ENCODE data around the gene BACH1.
A peak's percentile ranks its signal among the peaks of the same experiment; 100 is the strongest.
"Not testable (repeated sequence)": the region's sequence is repeated elsewhere in the genome, so short reads cannot be mapped to it uniquely, and the experiment has no call there.

Gene BACH1

DNA sequence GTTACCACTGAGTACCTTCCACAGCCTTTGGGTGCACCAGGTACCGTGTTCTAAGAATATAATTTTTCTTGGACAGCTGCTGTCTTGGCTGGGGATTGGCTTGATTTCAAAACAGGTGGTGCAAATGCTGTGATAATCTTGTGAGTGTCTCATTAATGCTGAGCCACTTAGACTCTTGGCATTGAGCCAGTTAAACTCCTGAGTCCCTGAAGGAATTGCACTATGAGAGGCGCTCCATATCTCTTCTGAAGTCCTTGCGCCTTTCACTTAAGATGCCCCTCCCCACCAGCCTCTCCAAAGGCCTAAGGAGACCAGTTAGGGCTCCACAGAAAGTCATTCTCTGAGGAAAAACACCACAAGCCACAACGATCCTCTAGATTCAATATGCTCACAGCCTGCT, 51.0 kb downstream of the BACH1 start:
- DNase-seq: no peak

DNA sequence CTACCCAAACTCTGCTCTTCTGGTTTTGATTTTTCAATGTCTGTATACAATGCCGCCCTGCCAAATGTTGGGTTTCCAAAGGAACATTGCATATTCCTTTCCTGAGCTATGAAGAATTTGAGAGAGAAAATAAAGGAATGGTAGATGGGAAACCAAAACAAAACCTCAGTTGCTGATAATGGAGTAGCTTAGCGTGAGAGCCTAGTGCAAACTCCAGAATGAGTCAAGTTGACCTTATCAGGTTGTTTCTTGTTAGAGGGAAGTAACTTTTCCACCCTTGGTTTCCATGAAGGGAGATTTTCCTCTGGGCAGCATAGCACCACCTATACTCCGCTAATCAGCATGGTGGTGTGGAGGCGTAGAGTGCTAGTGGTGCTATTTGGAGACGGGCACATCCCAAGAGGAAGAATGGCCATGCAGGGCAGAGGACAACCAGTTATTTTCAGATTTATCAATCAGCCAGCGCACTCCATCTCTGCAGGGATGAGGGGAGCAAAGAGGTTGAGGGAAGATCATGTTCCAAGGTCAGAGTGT, 51.6 kb downstream of the BACH1 start:
- DNase-seq: no peak

DNA sequence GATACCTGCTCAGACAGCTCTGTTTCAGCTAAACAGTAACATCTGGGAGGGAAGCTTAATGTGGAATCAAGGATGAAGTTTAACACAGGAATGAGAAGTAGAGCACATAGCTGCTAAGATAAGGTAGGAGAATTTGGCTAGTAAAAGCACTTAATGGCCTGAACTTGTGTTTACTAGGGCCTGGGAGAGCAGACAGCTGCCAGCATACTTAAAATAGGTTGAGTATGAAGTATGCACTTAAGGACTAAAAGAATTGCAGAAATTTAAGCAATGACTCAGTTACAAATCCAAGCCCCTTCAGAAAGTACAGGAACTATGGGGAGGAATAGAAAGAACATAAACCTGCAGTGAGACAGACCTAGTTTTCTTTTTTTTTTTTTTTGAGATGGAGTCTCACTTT, 53.0 kb downstream of the BACH1 start:
- no peak for DNase-seq

DNA sequence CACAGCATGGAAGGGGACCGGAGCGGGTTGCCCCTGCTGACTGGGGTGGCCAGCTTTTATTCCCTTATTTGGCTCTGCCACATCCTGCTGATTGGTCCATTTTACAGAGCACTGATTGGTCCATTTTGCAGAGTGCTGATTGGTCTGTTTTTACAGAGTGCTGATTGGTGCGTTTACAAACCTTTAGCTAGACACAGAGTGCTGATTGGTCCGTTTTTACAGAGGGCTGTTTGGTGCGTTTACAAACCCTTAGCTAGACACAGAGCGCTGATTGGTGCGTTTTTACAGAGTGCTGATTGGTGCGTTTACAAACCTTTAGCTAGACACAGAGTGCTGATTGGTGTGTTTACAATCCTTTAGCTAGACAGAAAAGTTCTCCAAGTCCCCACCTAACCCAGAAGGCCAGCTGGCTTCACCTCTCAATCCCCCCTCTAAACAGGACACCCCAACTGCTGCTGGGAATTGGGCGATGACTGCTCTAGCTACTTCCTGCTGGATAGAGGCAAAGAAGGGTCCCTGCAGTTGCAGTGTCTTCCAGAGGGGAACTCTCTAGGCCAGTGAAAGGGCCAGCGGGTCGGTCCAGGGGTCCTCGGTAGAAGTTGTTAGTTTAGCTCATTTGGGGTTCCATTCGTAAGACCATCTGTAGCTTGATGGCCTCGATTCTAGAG, 56.5 kb downstream of the BACH1 start:
- not testable (repeated sequence) for DNase-seq

DNA sequence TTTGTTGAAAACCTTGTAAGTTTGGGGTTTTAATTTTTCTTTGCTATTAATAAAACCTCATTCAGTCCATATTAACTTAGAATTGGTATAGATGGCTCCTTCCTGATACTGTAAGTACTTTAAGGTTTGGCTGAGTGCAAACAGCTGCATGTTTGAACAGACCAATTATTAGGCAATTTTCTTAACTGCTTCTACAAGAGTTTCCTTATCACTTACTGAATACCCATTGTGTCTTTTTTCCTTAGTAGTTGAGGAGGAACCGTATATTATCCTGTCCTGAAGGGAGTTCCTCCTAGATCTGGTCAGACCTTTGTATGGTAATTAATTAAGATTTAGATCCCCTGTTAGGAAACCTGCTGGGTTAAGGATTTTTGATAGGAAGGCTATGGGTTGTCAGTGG, 57.6 kb downstream of the BACH1 start:
- not testable (repeated sequence) for DNase-seq

DNA sequence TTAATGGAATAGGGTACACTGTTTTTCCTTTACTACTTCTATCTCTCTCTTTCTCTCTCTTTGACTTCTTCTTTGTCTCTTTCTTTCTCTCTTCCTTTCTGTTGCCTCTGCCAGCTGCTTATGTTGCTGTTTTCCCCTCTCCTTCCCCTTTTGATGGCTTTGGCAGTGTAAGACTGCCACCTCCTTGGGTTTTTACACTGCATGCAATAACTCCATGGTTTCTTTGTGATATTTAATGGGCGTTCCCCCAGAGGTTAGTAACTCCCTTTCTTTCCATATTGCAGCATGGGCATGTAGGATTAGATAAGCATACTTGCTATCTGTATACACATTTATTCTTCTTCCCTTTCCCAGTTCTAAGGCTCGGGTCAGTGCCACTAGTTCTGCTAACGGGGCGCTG, 58.1 kb downstream of the BACH1 start:
- peak; percentile 69 for DNase-seq

DNA sequence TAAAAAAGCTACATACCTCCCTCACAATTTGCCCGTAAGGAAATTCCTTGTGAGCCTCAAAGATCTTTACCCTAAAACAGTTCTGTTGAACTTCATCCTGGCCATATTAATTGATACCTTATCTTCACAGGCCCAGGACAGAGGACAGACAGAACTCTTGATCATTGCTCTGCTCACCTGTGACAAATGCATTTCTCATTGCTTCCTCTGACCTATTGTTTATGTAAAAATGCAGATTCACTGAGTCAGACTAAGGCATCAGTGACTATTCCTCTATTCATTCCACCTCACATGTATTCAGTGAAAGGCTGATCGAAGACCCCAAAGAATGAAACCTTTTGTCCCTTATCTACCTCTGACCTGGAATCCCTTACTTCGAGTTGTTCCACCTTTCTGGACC, 61.0 kb downstream of the BACH1 start:
- DNase-seq: no peak

DNA sequence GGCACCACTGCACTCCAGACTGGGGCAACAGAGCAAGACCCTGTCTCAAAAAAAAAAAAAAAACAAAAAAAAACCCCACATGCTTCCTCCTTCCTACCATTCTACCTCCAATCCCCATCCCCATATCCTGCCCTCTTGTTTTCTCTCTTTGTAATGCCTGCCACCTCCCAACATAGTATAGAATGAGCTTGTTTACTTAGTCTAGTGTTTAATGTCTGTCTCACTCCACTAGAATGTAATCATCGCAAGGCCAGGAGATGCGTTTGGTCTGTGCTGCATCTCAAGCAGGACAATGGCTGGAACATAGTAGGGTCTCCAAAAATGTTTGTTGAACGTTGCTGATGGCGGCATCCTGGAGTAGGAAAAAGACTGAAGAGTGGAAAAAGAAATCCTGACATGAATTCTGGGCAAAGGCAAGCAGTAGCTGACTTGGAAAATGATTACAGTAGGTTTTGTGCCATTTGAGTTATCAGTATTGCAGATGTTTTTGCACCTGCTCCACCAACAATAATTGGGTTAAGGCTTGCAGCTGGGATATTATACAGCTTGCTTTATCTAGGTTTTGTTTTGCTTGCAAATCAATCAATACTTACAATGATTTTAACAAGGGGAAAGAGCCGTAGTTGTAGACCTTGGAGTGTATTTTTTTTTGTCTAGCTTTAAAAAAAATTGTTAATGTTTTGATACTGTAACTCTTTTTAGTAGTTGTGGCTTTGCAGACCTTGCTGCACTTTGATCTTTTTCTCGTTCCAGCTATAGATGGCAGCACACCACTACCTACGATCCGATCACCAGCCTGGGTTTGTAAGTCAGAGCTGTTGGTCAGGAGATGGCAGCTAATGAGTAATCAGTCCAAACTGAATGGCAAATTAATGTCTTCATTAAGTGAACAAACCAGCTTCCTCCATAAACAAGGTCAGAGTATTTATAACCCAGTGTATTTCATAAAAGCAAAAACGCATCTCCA, 62.4 kb downstream of the BACH1 start:
- no peak for DNase-seq

DNA sequence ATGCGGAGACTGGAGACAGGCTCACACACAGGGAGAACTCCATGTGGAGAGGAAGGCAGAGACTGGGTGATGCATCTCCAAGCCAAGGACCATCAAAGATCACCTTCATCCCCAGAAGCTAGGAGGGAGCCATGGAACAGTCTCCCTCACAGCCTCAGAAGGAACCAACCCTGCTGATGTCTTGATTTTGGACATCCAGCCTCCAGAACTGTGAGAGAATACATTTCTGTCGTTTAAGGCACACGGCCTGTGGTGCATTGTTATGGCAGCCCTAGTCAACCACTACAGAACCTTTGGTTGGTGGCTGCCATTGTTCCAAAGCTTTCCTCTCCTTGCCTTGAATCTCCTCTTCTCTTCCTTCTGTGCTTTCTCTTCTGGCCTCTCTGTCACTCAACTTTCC, 64.0 kb downstream of the BACH1 start:
- DNase-seq: no peak

DNA sequence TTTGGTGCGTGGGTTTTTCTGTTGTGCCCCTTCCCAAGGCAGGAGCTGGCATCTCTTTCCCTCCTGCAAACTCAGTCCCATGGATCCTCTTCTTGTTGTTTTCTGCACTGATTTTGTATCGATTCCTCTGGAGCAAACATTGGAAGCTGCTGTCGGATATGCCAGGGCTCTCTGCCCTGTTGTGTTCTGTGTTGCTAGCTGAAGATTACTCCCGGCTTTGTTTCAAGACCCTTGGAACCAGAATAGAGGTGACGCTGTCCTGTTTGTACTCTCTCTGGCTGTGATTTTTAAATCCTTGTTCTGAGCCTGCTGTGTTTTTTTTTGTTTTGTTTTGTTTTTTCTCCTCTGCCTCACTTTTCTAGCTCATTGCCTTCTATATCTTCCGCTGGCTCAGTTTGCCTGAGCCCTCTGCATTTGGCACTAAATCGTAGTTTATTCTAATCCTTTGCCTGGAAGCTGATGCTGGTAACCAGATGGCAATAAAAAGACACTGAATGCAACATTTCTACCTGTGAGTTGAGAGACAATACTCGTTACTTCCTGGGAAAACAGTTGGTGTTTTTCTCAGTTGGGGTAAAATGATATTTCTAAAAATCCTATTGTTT, 67.0 kb downstream of the BACH1 start:
- DNase-seq: no peak

DNA sequence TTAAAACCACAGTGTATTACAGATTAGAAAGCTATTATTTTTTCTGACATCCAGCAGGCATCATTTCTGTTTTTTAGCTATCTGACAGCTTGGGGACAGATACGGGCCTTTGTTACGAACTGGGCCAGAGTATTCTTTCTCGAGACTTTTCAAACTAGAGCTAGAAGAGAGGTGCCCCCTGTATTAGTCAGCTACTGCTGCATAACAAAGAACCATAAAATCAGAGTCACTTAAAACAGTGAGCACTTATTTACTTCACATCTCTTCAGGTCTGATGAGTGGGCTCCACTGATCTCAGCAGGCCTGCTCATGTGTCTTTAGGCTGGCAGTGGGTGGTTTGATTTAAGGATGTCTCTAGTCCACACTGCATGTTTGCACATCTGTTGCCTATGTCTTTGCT, 67.8 kb downstream of the BACH1 start:
- DNase-seq: no peak

DNA sequence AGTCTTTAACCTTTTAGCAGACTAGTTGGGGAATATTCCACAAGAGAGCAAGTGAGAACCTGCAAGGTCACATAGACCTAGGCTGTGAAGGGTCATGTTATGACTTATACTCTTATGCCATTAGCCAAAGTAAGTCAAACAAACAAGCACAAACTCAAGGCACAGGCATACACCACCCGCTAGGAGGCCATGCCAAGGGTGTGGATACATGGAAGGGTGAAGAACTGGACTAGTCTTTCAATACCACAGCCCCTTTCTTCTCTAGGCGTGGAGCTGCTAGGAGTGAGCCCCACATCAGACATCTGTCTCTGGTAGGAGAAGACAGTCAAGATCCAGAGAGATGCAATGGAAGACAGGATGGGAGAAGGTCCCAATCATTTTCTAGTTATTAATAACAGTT, 68.6 kb downstream of the BACH1 start:
- DNase-seq: no peak

DNA sequence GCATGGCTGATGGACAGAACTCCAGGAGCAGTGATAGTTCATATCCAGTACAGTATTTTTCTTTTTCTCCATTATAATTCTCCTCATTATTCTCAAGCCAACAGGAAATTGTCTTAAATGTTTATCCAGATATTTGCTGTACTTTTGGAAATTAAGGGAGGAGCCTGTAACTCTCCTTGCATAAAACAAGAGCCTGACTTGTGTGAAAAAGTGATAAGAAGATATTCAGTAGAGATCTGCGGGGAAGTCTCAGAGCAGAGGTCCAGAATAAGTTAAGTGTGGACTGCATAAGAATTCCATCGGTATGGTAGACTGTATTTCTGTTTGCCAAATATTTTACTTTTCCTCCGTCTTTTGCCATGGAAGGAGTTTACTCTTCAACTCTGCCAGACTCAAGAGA, 70.2 kb downstream of the BACH1 start:
- no peak for DNase-seq

DNA sequence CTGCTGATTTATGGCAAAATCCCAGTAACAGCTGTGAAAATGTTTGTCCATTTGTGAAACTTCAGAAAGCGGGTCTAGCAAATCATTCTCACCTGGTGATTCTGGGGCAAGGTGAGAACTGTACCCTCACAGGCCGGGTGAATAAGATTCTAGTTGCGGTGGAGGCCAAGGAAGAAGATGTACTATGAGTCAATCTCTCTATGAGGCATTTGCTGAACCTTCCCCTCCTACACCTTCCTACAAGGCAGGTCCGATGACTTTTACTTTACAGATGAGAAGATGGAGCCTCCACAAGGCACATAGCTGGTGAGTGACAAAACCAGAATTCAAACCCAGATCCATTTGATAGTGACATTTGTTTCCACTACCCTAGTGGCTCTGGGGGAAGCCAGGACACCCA, 72.7 kb downstream of the BACH1 start:
- no peak for DNase-seq

DNA sequence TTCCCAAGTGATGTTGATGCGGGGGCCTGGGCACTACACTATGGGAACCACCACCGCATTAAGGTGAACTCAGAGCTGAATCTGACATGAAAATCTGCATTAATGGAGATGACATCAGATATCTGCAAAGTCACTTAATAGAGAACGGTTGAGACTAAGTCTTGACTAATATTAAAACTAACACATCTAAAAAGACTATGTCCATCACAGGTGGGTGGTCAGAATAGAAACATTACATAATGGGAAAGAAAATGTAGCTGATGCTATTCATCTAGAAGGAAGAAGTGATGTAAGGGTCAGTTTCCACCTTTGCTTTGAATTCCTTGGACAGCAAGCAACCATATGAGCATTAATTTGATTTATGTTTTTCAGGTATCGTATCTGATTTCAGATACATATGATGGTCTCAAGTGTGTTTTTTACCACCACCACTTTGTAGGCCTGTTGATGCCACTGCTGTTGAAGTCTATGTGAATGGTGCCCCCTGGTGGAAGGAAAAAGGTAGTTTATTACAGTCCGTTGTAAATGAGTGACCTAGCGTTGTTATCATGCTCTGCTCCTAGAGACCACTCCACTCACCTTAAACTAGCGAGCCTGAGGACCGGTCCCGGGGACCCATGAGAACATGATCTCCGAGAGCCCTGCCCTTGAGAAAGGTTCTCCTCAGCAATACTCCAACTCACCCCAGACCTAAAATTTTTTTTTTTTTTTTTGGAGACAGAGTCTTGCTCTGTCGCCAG, 73.5 kb downstream of the BACH1 start:
- peak; percentile 87 for DNase-seq

DNA sequence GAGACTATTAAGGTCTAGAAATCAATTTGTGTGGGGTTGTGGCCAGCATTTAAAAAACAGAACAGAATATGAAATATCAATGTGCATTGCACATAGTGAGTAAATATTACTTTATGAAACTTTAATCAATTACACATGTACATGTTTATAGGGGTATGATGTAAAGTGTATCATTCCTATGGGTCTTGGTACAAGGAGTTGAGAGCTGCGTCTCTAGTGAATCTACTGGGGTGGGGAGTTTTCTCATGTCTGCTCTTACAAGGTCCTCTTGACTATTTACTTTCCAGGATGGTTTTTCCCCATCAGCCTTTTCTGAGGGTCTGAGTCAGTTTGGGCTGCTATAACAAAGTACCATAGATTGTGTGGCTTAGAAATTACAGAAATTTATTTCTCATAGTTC, 75.8 kb downstream of the BACH1 start:
- DNase-seq: no peak

DNA sequence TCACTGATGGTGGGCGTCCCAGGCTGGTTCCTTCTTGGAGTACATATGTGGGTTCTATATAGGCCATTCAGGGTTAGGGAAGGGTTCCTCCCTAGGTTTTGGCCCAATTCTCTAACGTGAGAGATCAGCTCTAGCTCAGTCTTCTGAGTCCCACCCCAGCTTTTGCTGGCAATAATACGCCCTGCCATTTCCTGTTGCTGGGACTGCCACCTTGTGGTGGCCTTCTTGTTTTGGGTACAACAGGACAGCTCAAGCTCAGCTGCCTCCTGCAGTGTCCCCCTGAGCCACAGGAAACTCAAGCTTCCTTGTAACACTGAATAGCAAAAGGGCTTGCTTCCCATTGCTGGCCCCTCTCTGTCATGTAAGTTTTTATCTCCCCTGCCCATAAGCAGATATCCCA, 77.8 kb downstream of the BACH1 start:
- peak; percentile 49 for DNase-seq

DNA sequence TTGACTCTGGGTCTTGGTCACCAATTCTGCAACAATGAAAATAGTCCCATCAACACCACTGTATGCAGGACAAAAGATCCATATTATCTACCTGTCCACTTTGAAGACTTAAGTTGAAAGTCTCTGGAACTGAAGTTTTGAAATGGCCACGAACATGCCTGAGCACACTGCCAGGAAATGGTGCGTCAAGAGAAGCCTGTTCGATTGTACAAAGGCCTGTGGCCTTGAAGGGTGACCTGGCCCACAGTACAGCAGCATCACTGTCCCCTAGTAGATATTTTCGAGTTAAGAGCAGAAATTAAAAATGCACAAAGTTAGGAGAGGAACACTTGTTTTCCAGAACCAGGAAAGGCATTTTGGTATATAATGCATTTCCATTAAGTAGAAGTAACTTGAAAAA, 78.5 kb downstream of the BACH1 start:
- DNase-seq: no peak

DNA sequence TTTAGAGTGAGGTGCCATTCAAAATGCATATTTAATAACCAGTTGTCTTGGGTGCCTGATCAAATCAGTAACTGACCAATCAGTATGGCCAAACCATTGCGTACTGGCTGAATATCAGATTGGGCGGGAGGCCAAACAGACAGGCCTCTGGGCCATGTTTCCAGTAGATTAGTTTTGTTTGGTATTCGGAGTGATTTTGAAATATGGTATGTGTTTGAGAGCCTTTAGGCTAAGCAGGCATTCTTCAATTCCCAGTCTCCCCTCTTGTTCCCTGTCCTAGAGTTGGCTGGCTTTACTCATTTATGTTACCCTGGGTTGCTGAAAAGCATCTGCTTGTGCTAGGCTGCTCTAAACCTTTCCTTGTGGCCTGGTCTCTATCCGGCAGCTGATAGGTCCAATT, 80.1 kb downstream of the BACH1 start:
- no peak for DNase-seq

DNA sequence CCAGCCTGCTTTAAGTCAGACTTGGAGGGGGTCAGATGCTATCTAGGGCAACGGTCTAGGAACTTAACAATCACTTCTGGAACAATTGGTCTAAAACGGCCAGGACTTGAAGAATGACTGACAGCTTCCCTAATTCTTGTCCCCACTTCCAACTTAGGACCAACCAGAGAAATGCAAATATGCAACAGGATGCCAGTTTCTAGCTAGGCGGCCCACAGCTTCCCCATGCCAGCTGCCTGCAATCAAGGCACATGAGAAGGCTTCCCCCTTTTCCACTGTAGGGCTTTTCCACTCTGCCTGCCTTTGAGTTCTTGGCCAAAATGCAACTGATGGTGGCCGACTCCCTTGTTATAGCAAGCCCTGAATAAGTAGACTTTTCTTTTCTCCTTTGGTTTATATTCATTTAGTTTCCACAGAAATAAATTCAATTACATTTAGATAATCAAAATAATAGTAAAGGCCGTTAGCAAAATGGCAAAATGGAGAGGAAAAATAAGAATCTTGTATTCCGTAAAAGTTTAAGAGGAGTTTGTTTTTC, 80.9 kb downstream of the BACH1 start:
- peak; percentile 39 for DNase-seq

DNA sequence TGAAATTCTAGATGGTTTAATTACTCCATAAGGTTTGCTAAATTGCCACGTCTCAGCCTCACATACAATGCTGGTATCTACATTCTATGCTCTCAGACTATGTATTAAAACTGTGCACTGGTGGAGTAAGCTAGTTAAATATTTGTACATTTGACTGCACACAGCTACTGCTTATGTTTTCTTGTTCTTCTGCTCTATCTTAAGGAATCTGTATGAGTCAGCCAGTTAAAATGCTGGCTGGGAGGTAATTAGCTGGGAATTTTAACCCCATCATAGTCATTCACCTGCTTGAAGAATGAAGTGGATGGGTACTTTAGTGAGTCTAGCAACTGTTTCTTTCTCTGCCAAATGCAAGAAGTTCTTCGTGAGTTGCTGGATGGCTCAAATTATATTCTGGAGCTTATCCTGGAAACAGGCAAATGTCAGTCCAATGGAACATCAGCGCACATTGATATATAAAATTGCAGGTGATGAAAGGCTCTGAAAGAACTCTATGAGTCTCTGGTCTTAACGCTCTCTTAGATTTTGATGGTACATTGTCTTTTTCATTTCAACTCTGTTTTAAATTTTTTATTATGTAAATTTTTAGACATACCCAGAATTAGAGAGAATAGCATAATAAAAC, 83.4 kb downstream of the BACH1 start:
- no peak for DNase-seq

DNA sequence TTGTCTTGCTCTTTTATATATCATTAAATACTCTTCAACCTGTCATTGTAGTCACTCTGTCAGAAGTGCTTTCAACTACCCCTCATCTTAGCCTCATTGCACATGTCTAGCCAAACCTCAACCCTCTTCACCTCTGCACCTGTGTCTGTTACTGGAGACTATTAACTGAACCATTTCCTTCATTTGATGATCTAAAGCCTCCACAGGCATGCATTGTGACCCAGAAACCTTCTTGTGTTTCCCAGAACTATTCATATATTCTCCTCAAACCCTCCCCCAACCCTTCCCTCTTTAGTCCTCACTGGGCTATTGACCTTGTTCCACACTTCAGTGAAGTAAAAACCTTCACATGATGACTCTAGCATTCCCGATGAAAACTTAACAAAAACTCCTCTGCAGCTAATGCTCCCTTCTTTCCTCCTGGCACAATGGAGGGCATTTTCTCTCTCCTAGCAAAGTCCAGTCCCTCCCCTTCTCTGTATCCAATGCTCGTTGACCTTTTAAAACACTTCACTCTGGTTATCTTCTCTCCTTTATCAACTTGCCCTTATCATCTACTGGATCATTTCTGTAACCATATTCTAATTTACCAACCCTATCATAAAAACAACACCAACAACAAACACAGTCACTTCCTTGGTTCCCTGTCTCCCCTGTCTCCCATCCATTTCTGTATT, 86.1 kb downstream of the BACH1 start:
- DNase-seq: no peak
